Glomerular visceral epithelial cell (primary cell): Measurements from ENCODE around the gene SPAG9.

Experiments used
- DNase-seq: peaks from one replicate; pipeline ENCODE4 v3.0.0-alpha.2; 2016; ENCODE audit errors: extremely low spot score

Gene SPAG9

GRCh38 chr17:50939795-50940684 lies 180.6 kb downstream of the SPAG9 start:
- no peak for DNase-seq

DNA sequence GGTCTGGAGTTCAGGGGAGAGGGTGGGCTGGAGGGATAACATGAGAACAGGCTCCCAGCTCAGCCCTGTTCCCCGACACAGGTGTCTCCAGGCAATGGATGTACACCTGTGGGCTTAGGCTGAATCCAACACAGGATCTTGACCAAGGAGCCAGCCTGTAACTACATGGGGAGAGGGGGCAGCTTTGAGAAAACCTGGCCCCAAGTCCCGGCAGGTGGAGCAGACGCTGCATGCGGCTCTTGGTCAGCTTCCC lies 181.2 kb downstream of the SPAG9 start:
- DNase-seq, result no peak

- DNase-seq, result no peak
Measured at GRCh38 chr17:50938821-50939541, 181.7 kb downstream of the SPAG9 start.

DNA sequence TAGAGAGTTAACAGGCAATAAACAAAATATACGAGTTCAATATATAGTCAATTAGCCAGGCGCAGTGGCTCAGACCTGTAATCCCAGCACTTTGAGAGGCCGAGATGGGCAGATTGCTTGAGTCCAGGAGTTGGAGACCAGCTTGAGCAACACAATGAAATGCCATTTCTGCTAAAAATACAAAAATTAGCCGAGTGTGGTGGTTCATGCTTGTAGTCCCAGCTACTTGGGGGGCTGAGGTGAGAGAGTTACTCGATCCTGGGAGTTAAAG lies 184.7 kb downstream of the SPAG9 start:
- DNase-seq, result no peak

- peak; percentile 71 for DNase-seq
Measured at GRCh38 chr17:50935221-50935995, 185.3 kb downstream of the SPAG9 start.

GRCh38 chr17:50934672-50935220 lies 185.9 kb downstream of the SPAG9 start:
- DNase-seq, result no peak

- DNase-seq, result no peak
Measured at GRCh38 chr17:50934161-50934560, 186.5 kb downstream of the SPAG9 start.

- peak; percentile 69 for DNase-seq
Measured at GRCh38 chr17:50931144-50931908, 189.3 kb downstream of the SPAG9 start.

- DNase-seq, result no peak
Measured at GRCh38 chr17:50928646-50929045, 192.0 kb downstream of the SPAG9 start.

- no peak for DNase-seq
Measured at GRCh38 chr17:50927287-50927686, 193.4 kb downstream of the SPAG9 start.

DNA sequence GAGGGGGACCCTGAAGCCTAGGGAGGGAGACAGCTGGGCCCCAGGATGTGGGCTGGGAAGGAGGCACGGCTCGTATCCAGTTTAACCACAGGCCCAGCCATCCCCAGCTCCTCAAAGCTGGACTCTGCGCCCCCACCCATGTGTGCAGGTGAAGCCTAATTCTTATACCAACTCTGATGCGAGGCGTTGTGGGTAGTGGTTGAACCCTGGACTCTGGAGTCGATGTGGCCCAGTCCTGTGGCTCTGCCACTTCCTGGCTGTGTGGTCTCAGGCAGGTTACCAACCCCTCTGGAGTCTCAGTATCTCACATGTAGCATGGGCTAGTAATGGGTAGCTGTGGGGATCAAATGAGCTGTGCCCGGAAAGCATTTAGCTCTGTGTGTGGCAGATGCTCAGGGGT lies 194.1 kb downstream of the SPAG9 start:
- DNase-seq, result no peak

DNA sequence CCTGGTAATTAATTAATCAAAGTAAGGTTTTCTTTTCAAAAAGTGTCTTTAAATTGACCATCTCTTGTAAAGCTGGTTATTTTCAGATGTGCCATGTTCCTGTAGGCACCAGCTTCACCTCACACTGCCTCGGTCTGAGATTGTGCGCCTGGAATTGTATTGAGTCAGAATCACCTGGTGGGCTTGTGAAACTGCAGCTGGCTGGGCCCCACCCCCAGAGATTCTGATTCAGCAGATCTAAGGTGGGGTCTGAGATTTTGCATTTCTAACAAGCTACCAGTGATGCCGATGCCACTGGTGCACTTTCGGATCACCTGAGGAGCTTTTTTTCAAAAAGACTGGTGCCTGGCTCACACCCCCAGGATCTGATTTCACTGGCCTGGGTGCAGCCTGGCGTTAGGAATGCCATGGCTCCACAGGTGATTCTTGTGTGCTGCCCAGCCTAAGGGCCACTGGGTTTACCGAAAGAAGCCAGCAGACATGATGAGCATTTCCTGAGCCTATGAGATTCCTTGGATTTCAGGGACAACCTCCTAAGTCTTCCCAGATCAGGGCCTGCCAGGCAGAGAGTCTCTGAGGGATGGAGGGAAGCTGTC lies 195.3 kb downstream of the SPAG9 start:
- DNase-seq, result no peak

DNA sequence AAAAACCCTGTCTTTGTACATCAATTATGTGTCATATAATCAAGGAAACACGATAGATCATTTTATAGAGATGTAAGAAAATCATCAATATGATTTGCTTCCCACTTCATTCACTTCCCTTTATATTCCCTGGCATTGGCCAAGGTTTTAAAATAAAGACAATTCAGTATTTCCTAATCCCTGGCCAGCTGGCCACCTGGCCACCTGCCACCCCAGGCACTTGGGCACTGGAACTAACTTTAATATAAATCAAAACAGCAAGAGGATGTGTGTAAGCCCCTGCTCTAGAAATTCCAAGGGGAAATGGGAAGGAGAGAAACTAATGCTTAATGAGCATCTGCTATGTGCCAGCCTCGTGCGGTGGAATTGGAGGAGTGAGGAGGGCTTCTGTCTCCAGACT lies 195.9 kb downstream of the SPAG9 start:
- no peak for DNase-seq

DNA sequence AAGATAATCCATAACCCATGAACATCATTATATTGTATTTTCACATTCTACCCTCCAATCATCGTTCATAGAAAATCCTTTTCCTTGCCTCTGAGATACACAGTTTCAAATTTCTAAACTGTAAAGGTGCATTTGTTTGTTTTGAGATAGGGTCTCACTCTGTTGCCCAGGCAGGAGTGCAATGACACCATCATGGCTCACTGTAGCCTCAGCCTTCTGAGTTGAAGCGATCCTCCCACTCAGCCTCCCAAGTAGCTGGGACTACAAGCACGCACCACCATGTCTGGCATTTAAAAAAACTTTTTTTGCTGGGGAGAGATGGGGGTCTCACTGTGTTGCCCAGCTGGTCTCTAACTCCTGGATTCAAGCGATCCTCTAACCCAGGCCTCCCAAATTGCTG lies 196.4 kb downstream of the SPAG9 start:
- DNase-seq, result no peak

DNA sequence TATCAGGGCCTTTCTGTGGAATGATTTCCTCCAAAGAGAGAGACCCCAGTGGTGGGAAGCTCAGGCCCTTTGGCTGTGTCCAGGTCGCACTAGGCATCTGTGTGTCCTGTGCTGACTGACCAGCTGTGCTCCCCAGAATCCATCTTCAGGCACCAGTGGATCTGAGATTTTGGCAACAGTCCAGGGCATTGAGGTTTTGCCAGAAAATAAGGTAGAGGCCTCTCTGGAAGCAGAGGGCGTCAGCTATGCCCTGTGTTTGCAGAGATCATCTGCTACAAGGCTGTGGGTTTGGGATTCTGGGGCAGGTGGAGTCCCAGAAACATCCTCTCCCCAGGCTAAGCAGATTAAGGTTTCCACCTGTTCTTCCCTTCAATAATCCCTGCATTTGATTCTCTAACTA lies 197.1 kb downstream of the SPAG9 start:
- peak; percentile 56 for DNase-seq

GRCh38 chr17:50922721-50923405 lies 197.8 kb downstream of the SPAG9 start:
- no peak for DNase-seq

GRCh38 chr17:50922107-50922506 lies 198.6 kb downstream of the SPAG9 start:
- DNase-seq, result peak; percentile 38

DNA sequence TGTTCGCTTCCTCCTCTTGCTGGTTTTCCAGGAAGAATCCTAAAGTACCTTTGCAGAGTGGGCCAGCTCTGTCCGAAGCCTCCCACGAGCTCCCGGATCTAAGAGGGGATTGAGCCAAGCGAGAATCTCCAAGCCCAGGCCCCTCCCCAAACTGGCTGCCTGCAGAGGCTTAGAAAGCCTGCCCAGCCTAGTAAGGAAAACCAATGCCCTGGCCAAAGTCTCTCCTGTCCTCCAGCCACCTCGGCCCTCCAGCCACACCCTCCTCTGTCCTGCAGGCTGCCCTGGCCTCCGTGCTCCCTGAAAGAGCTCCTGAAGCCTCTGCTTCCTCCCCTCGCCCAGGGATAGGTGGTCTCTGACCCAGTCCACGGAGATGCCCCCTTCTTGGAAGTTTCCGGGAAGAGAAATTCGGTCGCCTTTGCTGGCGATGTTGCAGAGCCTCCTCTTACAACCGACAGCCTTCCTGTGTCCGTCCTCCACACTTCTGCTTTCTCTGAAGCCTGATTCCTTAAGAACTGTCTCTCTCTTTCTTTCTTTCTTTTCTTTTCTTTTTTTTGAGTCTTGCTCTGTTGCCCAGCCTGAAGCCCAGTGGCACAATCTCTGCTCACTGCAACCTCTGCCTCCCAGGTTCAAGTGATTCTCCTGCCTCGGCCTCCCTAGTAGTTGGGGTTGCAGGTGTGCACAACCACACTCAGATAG lies 199.6 kb downstream of the SPAG9 start:
- DNase-seq, result no peak

DNA sequence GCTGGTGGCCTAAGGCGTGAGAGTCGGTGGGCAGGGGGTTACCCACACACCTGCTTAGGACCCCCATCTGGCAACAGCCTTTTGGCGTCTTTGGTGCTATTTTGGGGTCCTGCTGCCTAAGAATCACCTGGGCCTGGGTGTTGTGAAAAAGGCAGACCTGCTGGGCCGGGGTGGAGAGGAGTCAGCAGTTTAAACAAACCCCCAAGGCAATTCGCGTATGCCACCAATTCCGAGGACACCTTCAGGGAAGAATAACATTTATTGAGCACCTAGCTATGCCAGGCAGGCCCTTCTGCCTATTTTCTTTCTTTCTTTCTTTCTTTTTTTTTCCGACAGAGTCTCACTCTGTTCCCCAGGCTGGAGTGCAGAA lies 200.6 kb downstream of the SPAG9 start:
- no peak for DNase-seq

DNA sequence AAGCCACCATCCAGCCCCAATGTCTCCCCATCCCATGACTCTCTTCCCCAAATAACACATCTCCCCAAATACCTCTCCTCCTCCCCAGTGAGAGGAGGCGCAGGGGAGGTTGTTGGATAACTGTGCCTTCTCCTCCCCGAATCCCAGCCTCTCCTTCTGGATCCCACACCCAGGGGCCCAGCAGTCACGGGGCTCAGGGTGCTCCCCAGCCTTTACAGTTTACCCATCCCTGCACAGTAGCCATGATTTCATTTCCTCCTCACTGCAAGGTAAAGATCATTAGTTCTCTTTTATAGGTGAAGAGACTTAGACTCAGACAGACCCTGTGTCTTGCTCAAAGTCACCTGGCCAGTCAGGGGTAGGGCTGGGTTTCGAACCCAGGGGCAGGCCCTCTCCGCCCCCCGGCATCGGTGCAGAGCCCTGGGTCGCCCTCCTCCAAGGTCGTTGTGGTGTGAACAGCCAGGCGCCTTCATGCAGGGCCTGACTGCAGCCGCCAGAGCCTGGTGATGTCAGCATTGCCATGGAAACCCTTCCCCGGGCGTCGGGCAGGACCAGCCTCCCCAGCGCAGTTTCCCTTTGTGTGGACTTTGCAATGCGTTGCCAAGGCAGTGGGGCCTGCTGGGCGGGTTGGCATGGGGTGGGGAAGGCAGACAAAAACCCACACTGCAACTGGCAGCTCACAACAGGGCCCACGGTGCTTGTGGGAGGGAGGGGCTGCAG lies 201.2 kb downstream of the SPAG9 start:
- DNase-seq, result peak; percentile 91
